ENCODE measurements around the gene DOCK7. TPM values are rescaled to one million over a fixed set of nuclear protein-coding genes. Genes with fewer than 3 reads are reported as not detected.
"Not testable (repeated sequence)": the region's sequence is repeated elsewhere in the genome, so short reads cannot be mapped to it uniquely, and the experiment has no call there.

DOCK7 gene
- total RNA-seq, 3 donors from 2014 or later: 5.2 to 8.6 (median 7.3) TPM

- H3K36me3 Mint-ChIP-seq (ENCODE audit: insufficient read depth): peaks cover 35% of the 10 kb centered on the region
- DNase-seq; H3K9me3 Mint-ChIP-seq; H3K4me1 Mint-ChIP-seq (ENCODE audit: low read depth); H3K4me3 Mint-ChIP-seq; ATAC-seq; H3K27me3 Mint-ChIP-seq (ENCODE audit: low read depth): not testable (repeated sequence)
Observed at GRCh38 chr1:62571517-62571916, 116.7 kb downstream of the DOCK7 start.

DNA sequence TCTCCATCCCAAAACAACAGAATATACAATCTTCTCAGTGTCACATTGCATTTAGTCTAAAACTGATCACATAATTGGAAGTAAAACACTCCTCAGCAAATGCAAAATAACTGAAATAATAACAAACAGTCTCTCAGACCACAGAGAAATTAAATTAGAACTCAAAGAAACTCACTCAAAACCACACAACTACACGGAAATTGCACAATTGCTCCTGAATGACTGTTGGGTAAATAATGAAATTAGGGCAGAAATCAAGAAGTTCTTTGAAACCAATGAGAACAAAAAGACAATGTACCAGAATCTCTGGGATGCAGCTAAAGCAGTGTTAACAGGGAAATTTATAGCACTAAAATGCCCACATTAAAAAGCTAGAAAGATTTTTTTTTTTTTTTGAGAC, 120.3 kb downstream of the DOCK7 start:
- H3K27me3 Mint-ChIP-seq (ENCODE audit: low read depth); H3K4me3 Mint-ChIP-seq; H3K4me1 Mint-ChIP-seq (ENCODE audit: low read depth); ATAC-seq; H3K9me3 Mint-ChIP-seq; DNase-seq: not testable (repeated sequence)
- peaks cover 31% of the 10 kb centered on the region for H3K36me3 Mint-ChIP-seq (ENCODE audit: insufficient read depth)

DNA sequence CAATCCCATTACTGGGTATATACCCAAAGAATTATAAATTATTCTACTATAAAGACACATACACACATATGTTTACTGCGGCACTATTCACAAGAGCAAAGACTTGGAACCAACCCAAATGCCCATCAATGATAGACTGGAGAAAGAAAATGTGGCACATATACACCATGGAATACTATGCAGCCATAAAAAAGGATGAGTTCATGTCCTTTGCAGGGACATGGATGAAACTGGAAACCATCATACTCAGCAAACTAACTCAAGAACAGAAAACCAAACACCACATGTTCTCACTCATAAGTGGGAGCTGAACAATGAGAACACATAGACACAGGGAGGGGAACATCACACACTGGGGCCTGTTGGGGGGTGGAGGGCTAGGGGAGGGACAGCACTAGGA, 121.0 kb downstream of the DOCK7 start:
- not testable (repeated sequence) for ATAC-seq; DNase-seq; H3K4me3 Mint-ChIP-seq; H3K27me3 Mint-ChIP-seq (ENCODE audit: low read depth); H3K4me1 Mint-ChIP-seq (ENCODE audit: low read depth); H3K9me3 Mint-ChIP-seq
- peaks cover 30% of the 10 kb centered on the region for H3K36me3 Mint-ChIP-seq (ENCODE audit: insufficient read depth)

GRCh38 chr1:62561306-62561705, 126.9 kb downstream of the DOCK7 start:
- no peaks in the 10 kb centered on the region for H3K9me3 Mint-ChIP-seq
- H3K4me3 Mint-ChIP-seq: no peak overlapping the region
- H3K4me1 Mint-ChIP-seq (ENCODE audit: low read depth): no peaks in the 10 kb centered on the region
- peaks cover 16% of the 10 kb centered on the region for H3K36me3 Mint-ChIP-seq (ENCODE audit: insufficient read depth)
- H3K27me3 Mint-ChIP-seq (ENCODE audit: low read depth): no peaks in the 10 kb centered on the region
- no peak for ATAC-seq
- DNase-seq: no peak

DNA sequence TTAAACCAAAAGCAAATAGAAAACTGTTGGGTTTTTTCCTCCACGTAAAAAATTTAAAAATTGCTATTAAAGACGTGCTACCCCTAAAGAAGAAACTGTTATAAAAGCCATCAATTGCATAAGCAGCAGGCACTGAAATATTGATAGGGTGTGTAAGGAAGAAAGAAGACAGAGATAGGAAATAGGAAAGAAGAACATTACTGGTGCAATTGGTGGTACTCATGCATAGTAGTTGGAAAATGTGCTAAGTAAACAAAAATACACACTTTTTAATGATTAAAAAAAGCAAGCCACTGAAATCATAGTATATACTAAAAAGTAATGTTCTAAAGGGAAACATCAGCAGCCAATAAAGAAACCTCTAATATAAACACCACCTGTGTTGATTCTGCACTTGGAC, 143.6 kb downstream of the DOCK7 start:
- Mint-ChIP-seq H3K36me3 (ENCODE audit: insufficient read depth) (peaks cover 7% of the 10 kb centered on the region), H3K9me3 (no peaks in the 10 kb centered on the region), H3K4me1 (ENCODE audit: low read depth) (no peaks in the 10 kb centered on the region), H3K4me3 (no peak overlapping the region), H3K27me3 (ENCODE audit: low read depth) (no peaks in the 10 kb centered on the region)
- no peak for ATAC-seq
- no peak for DNase-seq

DNA sequence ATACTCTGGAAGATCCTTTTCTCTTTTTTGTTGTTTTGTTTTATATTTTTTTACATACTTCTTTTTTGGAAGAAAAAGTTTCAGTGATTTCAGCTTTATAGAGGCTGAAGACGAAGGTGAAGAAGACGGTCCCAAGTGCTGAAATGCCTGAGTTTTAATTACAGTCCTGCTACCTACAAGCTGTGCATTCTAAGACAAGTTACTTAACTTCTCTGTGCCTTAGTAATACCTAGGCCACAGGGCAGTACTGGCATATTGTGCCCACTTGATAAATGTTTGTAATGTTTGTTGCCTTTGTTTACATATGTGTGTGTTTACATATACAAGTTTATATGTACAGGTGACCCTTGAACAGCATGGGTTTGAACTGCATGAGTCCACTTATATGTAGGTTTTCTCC, 147.1 kb downstream of the DOCK7 start:
- no peaks in the 10 kb centered on the region for H3K4me1 Mint-ChIP-seq (ENCODE audit: low read depth)
- peaks cover 7% of the 10 kb centered on the region for H3K36me3 Mint-ChIP-seq (ENCODE audit: insufficient read depth)
- ATAC-seq (no peak), DNase-seq (no peak)
- H3K27me3 Mint-ChIP-seq (ENCODE audit: low read depth): no peaks in the 10 kb centered on the region
- no peak overlapping the region for H3K4me3 Mint-ChIP-seq
- H3K9me3 Mint-ChIP-seq: no peaks in the 10 kb centered on the region

GRCh38 chr1:62539028-62539447, 149.1 kb downstream of the DOCK7 start:
- no peak for ATAC-seq
- Mint-ChIP-seq H3K27me3 (ENCODE audit: low read depth) (no peaks in the 10 kb centered on the region), H3K36me3 (ENCODE audit: insufficient read depth) (peaks cover 9% of the 10 kb centered on the region), H3K4me3 (no peak overlapping the region), H3K4me1 (ENCODE audit: low read depth) (no peaks in the 10 kb centered on the region), H3K9me3 (no peaks in the 10 kb centered on the region)
- DNase-seq: no peak

- Mint-ChIP-seq H3K4me1 (ENCODE audit: low read depth) (no peaks in the 10 kb centered on the region), H3K4me3 (no peak overlapping the region), H3K27me3 (ENCODE audit: low read depth) (no peaks in the 10 kb centered on the region), H3K9me3 (no peaks in the 10 kb centered on the region), H3K36me3 (ENCODE audit: insufficient read depth) (peaks cover 7% of the 10 kb centered on the region)
- DNase-seq (no peak), ATAC-seq (no peak)
Observed at GRCh38 chr1:62536865-62537264, 151.3 kb downstream of the DOCK7 start.

DNA sequence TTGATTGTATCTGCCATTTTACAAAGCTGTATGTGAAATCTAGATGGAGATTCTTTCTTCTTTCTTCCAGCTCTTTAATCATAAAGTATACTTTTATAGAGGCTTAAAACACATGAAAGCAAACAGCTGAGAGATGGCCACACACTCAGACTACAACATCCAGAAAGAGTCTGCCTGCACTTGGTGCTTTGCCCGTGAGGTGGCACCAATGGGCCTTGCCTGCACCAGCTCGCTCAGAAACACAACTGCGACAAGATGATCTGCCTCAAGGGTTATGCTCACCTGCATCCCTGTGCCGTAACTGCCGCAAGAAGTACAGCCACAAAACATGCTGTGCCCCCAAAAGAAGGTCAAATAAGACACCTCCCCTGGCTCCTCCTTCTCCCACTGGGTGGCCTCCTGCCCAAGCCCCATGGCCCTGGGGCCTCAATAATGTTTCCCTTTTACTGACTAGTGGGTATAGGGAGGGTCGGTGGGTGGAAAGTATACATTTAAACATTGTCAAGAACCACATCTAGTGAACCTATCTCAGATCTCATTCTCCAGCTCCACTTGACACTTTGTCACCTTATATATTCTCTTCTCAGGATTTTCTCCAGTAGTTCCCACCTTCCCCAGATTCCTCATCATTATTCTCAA, 157.6 kb downstream of the DOCK7 start:
- H3K27me3 Mint-ChIP-seq (ENCODE audit: low read depth): no peaks in the 10 kb centered on the region
- no peak for DNase-seq
- no peaks in the 10 kb centered on the region for H3K9me3 Mint-ChIP-seq
- no peak overlapping the region for H3K4me3 Mint-ChIP-seq
- no peak for ATAC-seq
- H3K36me3 Mint-ChIP-seq (ENCODE audit: insufficient read depth): peaks cover 8% of the 10 kb centered on the region
- H3K4me1 Mint-ChIP-seq (ENCODE audit: low read depth): no peaks in the 10 kb centered on the region

GRCh38 chr1:62529227-62529626, 159.0 kb downstream of the DOCK7 start:
- Mint-ChIP-seq H3K4me3 (no peak overlapping the region), H3K9me3 (no peaks in the 10 kb centered on the region), H3K27me3 (ENCODE audit: low read depth) (no peaks in the 10 kb centered on the region), H3K36me3 (ENCODE audit: insufficient read depth) (peaks cover 6% of the 10 kb centered on the region), H3K4me1 (ENCODE audit: low read depth) (no peaks in the 10 kb centered on the region)
- ATAC-seq (no peak), DNase-seq (no peak)

- no peaks in the 10 kb centered on the region for H3K9me3 Mint-ChIP-seq
- peaks cover 6% of the 10 kb centered on the region for H3K36me3 Mint-ChIP-seq (ENCODE audit: insufficient read depth)
- no peaks in the 10 kb centered on the region for H3K27me3 Mint-ChIP-seq (ENCODE audit: low read depth)
- DNase-seq (no peak), ATAC-seq (no peak)
- no peaks in the 10 kb centered on the region for H3K4me1 Mint-ChIP-seq (ENCODE audit: low read depth)
- no peak overlapping the region for H3K4me3 Mint-ChIP-seq
Observed at GRCh38 chr1:62528015-62528414, 160.2 kb downstream of the DOCK7 start.

GRCh38 chr1:62527346-62527745, 160.8 kb downstream of the DOCK7 start:
- H3K4me1 Mint-ChIP-seq (ENCODE audit: low read depth); H3K27me3 Mint-ChIP-seq (ENCODE audit: low read depth); DNase-seq; H3K9me3 Mint-ChIP-seq; ATAC-seq; H3K4me3 Mint-ChIP-seq; H3K36me3 Mint-ChIP-seq (ENCODE audit: insufficient read depth): not testable (repeated sequence)

DNA sequence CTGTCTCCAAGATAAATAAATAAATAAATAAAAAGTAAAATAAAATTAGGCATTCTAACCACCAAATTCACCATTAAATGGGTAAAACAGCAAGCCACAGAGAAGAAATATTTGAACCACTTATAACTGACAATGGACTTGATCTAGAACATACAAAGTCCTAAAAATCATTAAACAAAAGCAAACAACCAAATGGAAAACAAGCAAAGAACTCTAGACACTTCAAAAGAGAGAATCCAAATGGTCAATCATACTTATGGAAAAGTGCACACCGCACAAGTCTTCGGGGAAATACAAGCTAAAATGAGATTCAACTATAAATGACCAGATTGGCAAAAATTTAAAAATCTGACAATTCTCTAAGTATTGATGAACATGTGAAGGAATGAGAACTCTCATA, 164.3 kb downstream of the DOCK7 start:
- Mint-ChIP-seq H3K36me3 (ENCODE audit: insufficient read depth) (peaks cover 18% of the 10 kb centered on the region), H3K4me1 (ENCODE audit: low read depth) (no peaks in the 10 kb centered on the region), H3K4me3 (no peak overlapping the region), H3K9me3 (peaks cover 8% of the 10 kb centered on the region), H3K27me3 (ENCODE audit: low read depth) (no peaks in the 10 kb centered on the region)
- no peak for ATAC-seq
- no peak for DNase-seq

DNA sequence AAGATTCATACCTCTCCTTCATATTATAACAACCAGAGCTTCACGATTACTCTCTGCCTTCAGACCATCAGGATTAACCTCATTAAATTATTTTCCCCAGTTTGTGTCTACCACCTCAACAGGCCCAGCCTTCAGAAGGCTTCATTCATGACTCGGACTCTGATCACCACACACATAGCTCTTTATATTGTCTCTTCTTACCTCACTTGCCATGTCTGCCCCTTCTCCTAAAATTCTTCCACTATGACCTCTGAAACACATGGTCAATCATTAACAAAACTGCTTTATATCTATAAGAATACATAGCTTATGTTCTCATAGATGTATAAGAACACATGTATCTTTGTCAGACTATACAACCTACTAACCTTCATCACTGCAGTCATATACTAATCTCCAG, 171.6 kb downstream of the DOCK7 start:
- ATAC-seq: no peak
- Mint-ChIP-seq H3K4me1 (ENCODE audit: low read depth) (no peaks in the 10 kb centered on the region), H3K36me3 (ENCODE audit: insufficient read depth) (peaks cover 22% of the 10 kb centered on the region), H3K9me3 (peaks cover 9% of the 10 kb centered on the region), H3K27me3 (ENCODE audit: low read depth) (no peaks in the 10 kb centered on the region), H3K4me3 (no peak overlapping the region)
- DNase-seq: no peak

DNA sequence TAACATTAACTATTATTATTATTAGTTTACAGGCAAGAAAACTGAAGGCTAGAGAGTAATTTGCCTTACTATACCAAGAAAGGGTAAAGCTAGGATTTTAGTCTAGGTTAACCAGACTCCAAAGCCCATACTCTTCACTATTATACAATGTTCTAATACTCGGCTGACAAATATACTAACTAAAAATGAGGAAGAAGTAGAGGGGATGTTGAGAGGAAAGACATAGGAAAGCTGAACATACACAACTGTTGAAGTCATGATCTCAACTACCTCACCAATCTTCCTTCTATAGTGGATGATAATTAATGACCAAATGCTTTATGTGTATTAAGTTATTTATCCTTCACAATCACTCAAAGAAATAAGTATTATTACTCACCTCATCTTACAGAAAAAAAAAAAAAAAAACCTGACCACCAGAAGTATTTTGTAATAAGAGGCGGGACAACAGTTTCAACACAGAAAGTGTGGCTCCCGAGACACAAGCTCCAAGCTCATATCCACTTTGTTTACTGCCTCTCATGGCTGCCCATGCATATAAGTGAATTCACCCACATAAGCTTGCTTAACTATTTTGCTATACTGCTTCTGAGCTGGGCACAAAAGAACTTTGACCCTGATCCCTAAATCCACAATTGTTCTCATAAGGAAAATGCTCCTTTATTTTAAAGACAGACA, 173.3 kb downstream of the DOCK7 start:
- Mint-ChIP-seq H3K9me3 (peaks cover 9% of the 10 kb centered on the region), H3K4me3 (no peak overlapping the region), H3K4me1 (ENCODE audit: low read depth) (no peaks in the 10 kb centered on the region), H3K36me3 (ENCODE audit: insufficient read depth) (peaks cover 13% of the 10 kb centered on the region), H3K27me3 (ENCODE audit: low read depth) (no peaks in the 10 kb centered on the region)
- no peak for ATAC-seq
- DNase-seq: no peak

Data from activated T-cell treated with anti-CD3 and anti-CD28 coated beads, Interleukin-2, amount 50 U/mL, for 4 hours (primary cell).